OCI-LY7 (cell line): ENCODE measurements around the gene OTUB1. TPM values are rescaled to one million over a fixed set of nuclear protein-coding genes. Genes with fewer than 3 reads are reported as not detected.

Experiments
- BruUV-seq: library from RNA; stranded (reverse); fragments of 400-500 nt; replicated peaks from 2 replicates; lab custom pipeline; 2021; lab: Mats Ljungman, UMichigan
- CTCF ChIA-PET: fragments of 300-600 bp; sonication (Branson Sonifier 250); formaldehyde crosslinking; loops from one replicate; lab custom pipeline; 2022; ENCODE audit warnings: antibody characterized with exemption; ENCODE audit not compliant: unreplicated experiment; lab: Charles Lee
- POLR2A ChIA-PET: fragments of 300-600 bp; sonication (Branson Sonifier 250); formaldehyde crosslinking; loops from one replicate; lab custom pipeline; 2022; ENCODE audit warnings: antibody characterized with exemption; lab: Charles Lee
- DNase-seq: peaks from one replicate; pipeline ENCODE4 v3.0.0-alpha.2; 2015; ENCODE audit warnings: low spot score
- H2AFZ ChIP-seq: fragments of 200-600 bp; sonication (generic), shearing (Covaris generic); 2 replicates; pipeline ENCODE4 v1.6.1; 2014; ENCODE audit warnings: mild to moderate bottlenecking, antibody characterized with exemption, low read length, moderate library complexity
- H3K27ac ChIP-seq: fragments of 200-600 bp; sonication (generic); 2 replicates; pipeline ENCODE4 v1.5.1; 2014; ENCODE audit warnings: mixed run types, low read depth, mild to moderate bottlenecking, moderate library complexity, low read length, inconsistent platforms; ENCODE audit not compliant: poor library complexity, severe bottlenecking
- H3K36me3 ChIP-seq: fragments of 200-600 bp; sonication (generic); 2 replicates; pipeline ENCODE4 v1.6.1; 2014; ENCODE audit warnings: mild to moderate bottlenecking, antibody characterized with exemption, low read length, moderate library complexity, mixed read lengths; ENCODE audit not compliant: insufficient read depth
- H3K4me1 ChIP-seq: fragments of 200-600 bp; sonication (generic); 2 replicates; pipeline ENCODE4 v1.5.1; 2014; ENCODE audit warnings: mild to moderate bottlenecking, low read length; ENCODE audit not compliant: insufficient read depth, poor library complexity, severe bottlenecking
- H3K4me2 ChIP-seq: fragments of 200-600 bp; sonication (generic); 2 replicates; pipeline ENCODE4 v1.6.1; 2014; ENCODE audit warnings: mild to moderate bottlenecking, low read length
- H3K4me3 ChIP-seq: fragments of 200-600 bp; sonication (generic); 2 replicates; pipeline ENCODE4 v1.5.1; 2014; ENCODE audit warnings: mild to moderate bottlenecking, low read depth, low read length; ENCODE audit not compliant: poor library complexity, severe bottlenecking
- H3K79me2 ChIP-seq: fragments of 200-600 bp; sonication (generic); 2 replicates; pipeline ENCODE4 v1.6.1; 2016; ENCODE audit warnings: low read depth, mild to moderate bottlenecking, low read length, moderate library complexity, mixed read lengths; ENCODE audit not compliant: insufficient read depth
- H3K9me2 ChIP-seq: fragments of 200-600 bp; sonication (generic); 2 replicates; pipeline ENCODE4 v1.6.1; 2016; ENCODE audit warnings: mild to moderate bottlenecking, low read length, mixed read lengths; ENCODE audit not compliant: insufficient read depth
- H3K9me3 ChIP-seq: fragments of 200-600 bp; sonication (generic); 2 replicates; pipeline ENCODE4 v1.6.1; 2014; ENCODE audit warnings: mild to moderate bottlenecking, mixed run types, low read length, mixed read lengths
- H4K20me1 ChIP-seq: fragments of 200-600 bp; sonication (generic); 2 replicates; pipeline ENCODE4 v1.6.1; 2014; ENCODE audit warnings: mild to moderate bottlenecking, antibody characterized with exemption, low read length, moderate library complexity, mixed read lengths; ENCODE audit not compliant: insufficient read depth
- CTCF ChIP-seq: fragments of 200-600 bp; sonication (generic); conservative IDR thresholded peaks from 2 replicates; pipeline ENCODE4 v1.5.1; 2014; ENCODE audit warnings: mild to moderate bottlenecking, antibody characterized with exemption, low read length, moderate library complexity, mixed read lengths
- EZH2phosphoT487 ChIP-seq: fragments of 200-600 bp; sonication (generic); IDR thresholded peaks from 2 replicates; pipeline ENCODE4 v1.6.1; 2018; ENCODE audit warnings: low read depth, borderline replicate concordance, mild to moderate bottlenecking, mixed run types, antibody characterized with exemption, low read length, moderate library complexity, mixed read lengths
- intact Hi-C: fragments of 100-400 bp; cut with micrococcal nuclease; formaldehyde crosslinking; loops from one replicate; pipeline ENCODE4 v1.10.0; 2022; ENCODE audit not compliant: unreplicated experiment
- total RNA-seq, 2 experiments: library from RNA; depleted of rRNA in 1 of 2; stranded (reverse); fragments of >200 nt in 1 of 2; shearing (Covaris generic) in 1 of 2; gene quantifications; 2 replicates each; pipeline ENCODE4 v1.2.3, GENCODE V29; 2014 to 2022

Gene OTUB1
- total RNA-seq, 2 experiments from 2014 or later, result 72.4 to 88.1 TPM

DNA sequence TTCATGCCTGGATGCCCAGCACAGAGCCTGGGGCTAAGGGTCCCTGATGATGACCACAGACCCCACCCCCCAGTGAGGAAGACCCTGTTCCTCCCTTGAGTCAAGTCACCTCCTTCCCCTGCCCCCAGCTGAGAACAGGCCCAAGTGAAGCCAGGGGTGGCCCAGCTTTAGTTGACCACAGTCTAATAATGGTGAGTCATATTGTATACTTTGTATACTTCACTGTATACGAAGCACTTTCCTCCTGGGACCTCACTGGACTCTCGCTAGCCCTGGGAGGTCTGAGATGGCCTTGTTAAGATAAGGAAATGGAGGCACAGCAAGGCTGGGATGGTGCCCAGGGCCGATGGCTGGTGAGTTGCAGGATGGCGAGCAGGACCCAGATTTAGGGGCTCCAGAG, 45.8 kb downstream of the OTUB1 start:
- H3K36me3 ChIP-seq, result no peaks in the 10 kb centered on the region
- DNase-seq, result no peak
- H3K4me3 ChIP-seq, result no peak overlapping the region
- intact Hi-C loops, result no loop called here
- no peaks in the 10 kb centered on the region for H3K9me3 ChIP-seq
- H3K9me2 ChIP-seq, result no peaks in the 10 kb centered on the region
- ChIA-PET POLR2A (no interaction called here), CTCF (no interaction called here)
- no peak overlapping the region for H2AFZ ChIP-seq
- H3K79me2 ChIP-seq, result no peaks in the 10 kb centered on the region
- BruUV-seq, result no TSS peak
- no peak overlapping the region for H3K4me2 ChIP-seq
- no peaks in the 10 kb centered on the region for H4K20me1 ChIP-seq
- peaks cover 15% of the 10 kb centered on the region for H3K4me1 ChIP-seq
- no peak overlapping the region for H3K27ac ChIP-seq
- TF ChIP-seq EZH2phosphoT487 (no peak), CTCF (no peak)

GRCh38 chr11:64034411-64034811, 48.2 kb downstream of the OTUB1 start:
- no peaks in the 10 kb centered on the region for H3K9me3 ChIP-seq
- H3K27ac ChIP-seq, result no peak overlapping the region
- no TSS peak for BruUV-seq
- no peak overlapping the region for H3K4me2 ChIP-seq
- no peaks in the 10 kb centered on the region for H4K20me1 ChIP-seq
- POLR2A ChIA-PET, result interaction anchor here (1.3 kb wide), 1 partner anchor 10 kb away, joined by 4 read pairs; no protein-coding TSS in a partner anchor
- no peaks in the 10 kb centered on the region for H3K9me2 ChIP-seq
- H3K36me3 ChIP-seq, result no peaks in the 10 kb centered on the region
- no peaks in the 10 kb centered on the region for H3K79me2 ChIP-seq
- no peaks in the 10 kb centered on the region for H3K4me1 ChIP-seq
- H2AFZ ChIP-seq, result no peak overlapping the region
- no peak overlapping the region for H3K4me3 ChIP-seq
- CTCF ChIA-PET, result no interaction called here
- TF ChIP-seq CTCF (no peak), EZH2phosphoT487 (no peak)
- DNase-seq, result no peak
- intact Hi-C loops, result no loop called here

GRCh38 chr11:64035081-64035524, 48.9 kb downstream of the OTUB1 start:
- Histone ChIP-seq H3K4me3 (no peak overlapping the region), H3K79me2 (no peaks in the 10 kb centered on the region), H4K20me1 (no peaks in the 10 kb centered on the region), H2AFZ (no peak overlapping the region), H3K36me3 (no peaks in the 10 kb centered on the region), H3K9me2 (no peaks in the 10 kb centered on the region), H3K4me2 (no peak overlapping the region), H3K27ac (no peak overlapping the region), H3K4me1 (no peaks in the 10 kb centered on the region), H3K9me3 (no peaks in the 10 kb centered on the region)
- no peak for DNase-seq
- no TSS peak for BruUV-seq
- TF ChIP-seq CTCF, result no peak
- no peak for TF ChIP-seq EZH2phosphoT487
- ChIA-PET POLR2A (no interaction called here), CTCF (no interaction called here)
- intact Hi-C loops, result no loop called here
